Central memory CD4-positive, alpha-beta T cell (primary cell): ENCODE results near the gene UBL7.
A peak's percentile ranks its signal among the peaks of the same experiment; 100 is the strongest.

ENCODE experiments used
- DNase-seq: peaks from one replicate; pipeline ENCODE4 v3.0.0; 2022

UBL7 gene

GRCh38 chr15:74406517-74406916 is 54.4 kb downstream of the UBL7 start:
- no peak for DNase-seq

- DNase-seq: no peak
These were observed 55.1 kb downstream of the UBL7 start for GRCh38 chr15:74405823-74406222.

DNA sequence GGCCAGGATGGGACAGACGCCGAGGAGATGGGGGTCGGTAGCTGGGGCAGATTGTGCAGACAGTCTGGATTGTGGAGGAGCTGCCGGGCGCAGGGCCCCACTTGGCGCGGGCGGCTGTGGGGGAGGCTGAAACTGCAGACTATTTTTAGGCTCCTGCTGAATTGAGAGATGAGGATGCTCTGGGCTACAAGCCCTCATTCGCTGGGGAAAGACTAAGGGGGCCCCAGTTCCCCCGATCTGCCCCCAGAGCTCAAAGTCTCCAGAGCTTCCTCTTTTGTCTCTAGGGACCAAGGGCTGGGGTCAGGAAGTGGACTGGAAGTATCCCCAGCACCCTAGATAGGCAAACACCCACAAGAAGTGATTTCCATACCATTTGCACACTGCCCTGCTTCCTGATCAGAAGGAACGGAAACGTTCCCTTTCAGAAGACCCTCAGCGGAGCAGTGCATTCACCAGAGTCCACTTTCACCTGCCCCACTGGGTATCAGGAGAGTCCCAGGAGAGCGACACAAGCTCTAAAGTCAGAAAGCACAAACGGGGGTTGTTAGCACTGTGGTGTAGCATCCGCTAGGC is 56.9 kb downstream of the UBL7 start:
- no peak for DNase-seq

DNA sequence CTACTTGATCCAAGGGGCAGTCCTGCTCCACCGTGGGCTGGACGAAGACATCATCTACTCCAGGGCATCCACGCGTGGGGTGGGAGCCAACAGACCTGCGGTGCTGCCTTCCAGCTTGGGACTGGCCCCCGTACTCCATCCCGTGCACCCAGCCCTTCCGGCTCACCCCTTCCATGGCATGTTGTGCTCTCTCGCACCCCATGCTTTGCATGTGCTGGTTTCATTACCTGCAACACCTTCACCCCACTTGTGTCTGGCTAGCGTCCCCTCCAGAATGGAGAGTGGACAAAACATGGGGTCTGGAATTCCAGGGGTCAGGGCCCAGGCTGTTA is 57.4 kb downstream of the UBL7 start:
- no peak for DNase-seq

GRCh38 chr15:74402873-74403587 is 57.9 kb downstream of the UBL7 start:
- DNase-seq: peak; percentile 16

GRCh38 chr15:74402337-74402841 is 58.6 kb downstream of the UBL7 start:
- DNase-seq: no peak

DNA sequence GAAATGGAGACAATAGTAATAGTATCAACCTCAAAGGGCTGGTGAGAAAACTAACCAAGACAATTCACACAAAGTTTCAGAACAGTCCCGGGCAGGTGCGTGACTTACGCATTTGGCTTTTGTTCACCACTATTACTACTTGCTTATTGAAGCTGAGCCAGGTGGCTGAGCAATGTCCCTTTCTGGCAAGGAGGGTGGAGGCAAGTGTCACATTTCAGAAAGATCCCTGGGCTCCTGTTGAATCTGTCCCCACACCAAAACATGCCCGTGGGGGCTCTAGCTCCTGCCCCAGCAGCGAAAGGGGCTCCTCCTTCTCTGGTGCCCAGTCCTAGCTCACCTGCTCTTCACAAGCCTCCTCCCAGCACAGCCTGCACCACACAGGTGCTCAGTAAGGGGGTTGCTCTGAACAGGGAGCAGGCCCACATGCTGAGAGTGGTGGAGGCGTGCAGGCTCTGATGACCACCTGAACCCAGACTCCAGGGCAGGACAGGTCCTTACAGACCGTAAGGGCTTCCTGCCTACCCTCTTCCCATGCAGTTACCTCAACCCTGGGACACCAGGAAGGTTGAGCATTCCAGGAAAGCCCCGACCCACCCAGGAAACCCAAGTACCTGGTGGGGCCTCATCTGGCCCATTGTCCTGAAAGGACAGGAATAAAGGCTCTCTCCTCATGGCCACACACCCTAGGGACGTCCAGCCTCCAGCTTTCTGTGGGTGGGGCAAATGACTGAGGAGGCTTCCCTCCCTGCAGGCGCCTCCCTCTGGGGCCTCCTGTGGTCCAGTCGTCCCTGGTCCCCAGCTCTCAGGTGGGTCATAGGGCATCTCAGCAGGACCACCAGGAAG is 59.8 kb downstream of the UBL7 start:
- no peak for DNase-seq

- no peak for DNase-seq
These were observed 60.6 kb downstream of the UBL7 start for GRCh38 chr15:74400313-74400860.

- DNase-seq: no peak
These were observed 61.2 kb downstream of the UBL7 start for GRCh38 chr15:74399511-74400312.

DNA sequence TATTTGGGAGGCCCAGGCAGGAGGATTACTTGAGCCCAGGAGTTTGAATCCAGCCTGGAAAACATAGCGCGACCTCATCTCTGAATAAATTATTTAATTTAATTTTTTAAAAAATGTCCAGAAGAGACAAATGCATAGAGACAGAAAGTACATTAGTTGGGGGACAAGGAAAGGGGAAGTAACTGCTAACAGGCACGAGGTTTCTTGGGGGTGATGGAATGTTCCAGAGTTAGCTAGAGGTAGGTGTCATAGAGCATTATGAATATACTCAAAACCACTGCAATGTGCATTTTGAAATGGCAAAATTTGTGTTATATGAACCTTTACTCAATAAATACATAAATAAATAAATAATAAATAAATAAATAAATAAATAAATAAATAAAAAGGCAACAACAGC is 61.9 kb downstream of the UBL7 start:
- DNase-seq: no peak

GRCh38 chr15:74398183-74398582 is 62.8 kb downstream of the UBL7 start:
- DNase-seq: no peak

- no peak for DNase-seq
These were observed 63.5 kb downstream of the UBL7 start for GRCh38 chr15:74397239-74398068.

- DNase-seq: no peak
These were observed 64.3 kb downstream of the UBL7 start for GRCh38 chr15:74396445-74397238.

GRCh38 chr15:74396146-74396438 is 64.9 kb downstream of the UBL7 start:
- DNase-seq: no peak
